Suprapubic skin (tissue), 4 donors: ENCODE data around the gene BARHL1. TPM values are rescaled to one million over a fixed set of nuclear protein-coding genes. Genes with fewer than 3 reads are reported as not detected.

Experiments
- DNase-seq, 2 donors: peaks; one replicate each; pipeline ENCODE4 v3.0.0-alpha.2; 2019; ENCODE audit warnings: low spot score in 2 of 2
- H3K27ac ChIP-seq: fragments of 200-600 bp; sonication (generic); one replicate; pipeline ENCODE4 v1.5.1; 2019
- H3K27me3 ChIP-seq: fragments of 200-600 bp; sonication (generic); one replicate; pipeline ENCODE4 v1.5.1; 2019
- H3K36me3 ChIP-seq: fragments of 200-600 bp; sonication (generic); one replicate; pipeline ENCODE4 v1.5.1; 2019
- H3K4me1 ChIP-seq: fragments of 200-600 bp; sonication (generic); one replicate; pipeline ENCODE4 v1.5.1; 2019
- H3K4me3 ChIP-seq: fragments of 200-600 bp; sonication (generic); one replicate; pipeline ENCODE4 v1.5.1; 2019; ENCODE audit warnings: mild to moderate bottlenecking
- H3K9me3 ChIP-seq: fragments of 200-600 bp; sonication (generic); one replicate; pipeline ENCODE4 v1.5.1; 2019
- CTCF ChIP-seq, 2 donors: fragments of 200-600 bp in 1 of 2; fragments of 450-650 bp in 1 of 2; sonication (generic) in 1 of 2; IDR thresholded peaks; one replicate each; pipeline ENCODE4 v1.5.1; 2016 to 2019; ENCODE audit warnings: antibody characterized with exemption in 2 of 2, mild to moderate bottlenecking in 1 of 2, moderate library complexity in 1 of 2
- EP300 ChIP-seq: sonication (generic); formaldehyde crosslinking; IDR thresholded peaks from one replicate; pipeline ENCODE4 v1.6.1; 2017; ENCODE audit warnings: antibody characterized with exemption
- POLR2A ChIP-seq, 2 donors: fragments of 450-650 bp; IDR thresholded peaks; one replicate each; pipeline ENCODE4 v1.6.1; 2017; ENCODE audit warnings: antibody characterized with exemption in 2 of 2, mild to moderate bottlenecking in 2 of 2, moderate library complexity in 2 of 2
- POLR2AphosphoS5 ChIP-seq, 3 donors: sonication (generic); formaldehyde crosslinking; IDR thresholded peaks; one replicate each; pipeline ENCODE4 v1.6.1; 2017; ENCODE audit warnings: antibody characterized with exemption in 3 of 3
- WGBS: methylation state at CpG from one replicate; pipeline ENCODE4 v1.1.5; 2018; 5-methylcytosine and 5-hydroxymethylcytosine counted together
- total RNA-seq, 4 donors: library from RNA; depleted of rRNA; stranded (reverse); fragments of >200 nt; gene quantifications; one replicate each; pipeline ENCODE4 v1.1.0, GENCODE V29; 2016

BARHL1 gene
- total RNA-seq, 4 donors from 2014 or later = not detected

GRCh38 chr9:132546148-132547051, 36.0 kb upstream of the BARHL1 start:
- Histone ChIP-seq H3K4me3 (no peak overlapping the region), H3K36me3 (no peaks in the 10 kb centered on the region), H3K27ac (no peak overlapping the region), H3K27me3 (peaks cover 31% of the 10 kb centered on the region), H3K4me1 (peaks cover 7% of the 10 kb centered on the region), H3K9me3 (no peaks in the 10 kb centered on the region)
- DNase-seq = no peak
- WGBS = 4% methylated on average over 18 of the region's 27 CpGs
- peak in 1 of 2 donors; percentile 9 for TF ChIP-seq CTCF (IDR thresholded peaks at IDR 0.05)
- no peak for TF ChIP-seq POLR2AphosphoS5 (IDR thresholded peaks at IDR 0.05)
- TF ChIP-seq EP300 = no peak
- no peak for TF ChIP-seq POLR2A (IDR thresholded peaks at IDR 0.05)

- no peak overlapping the region for H3K27ac ChIP-seq
- H3K9me3 ChIP-seq = no peaks in the 10 kb centered on the region
- DNase-seq = no peak
- WGBS = 67% methylated on average over 4 of the region's 7 CpGs
- no peak overlapping the region for H3K4me3 ChIP-seq
- TF ChIP-seq POLR2A (IDR thresholded peaks at IDR 0.05) (no peak), EP300 (no peak), POLR2AphosphoS5 (IDR thresholded peaks at IDR 0.05) (no peak), CTCF (IDR thresholded peaks at IDR 0.05) (no peak)
- no peaks in the 10 kb centered on the region for H3K36me3 ChIP-seq
- H3K27me3 ChIP-seq = peaks cover 31% of the 10 kb centered on the region
- peaks cover 7% of the 10 kb centered on the region for H3K4me1 ChIP-seq
Observed at GRCh38 chr9:132547052-132547431, 35.4 kb upstream of the BARHL1 start.

GRCh38 chr9:132547436-132547835, 35.0 kb upstream of the BARHL1 start:
- peaks cover 34% of the 10 kb centered on the region for H3K27me3 ChIP-seq
- TF ChIP-seq POLR2A (IDR thresholded peaks at IDR 0.05) = no peak
- no peaks in the 10 kb centered on the region for H3K36me3 ChIP-seq
- H3K27ac ChIP-seq = no peak overlapping the region
- no peak overlapping the region for H3K4me3 ChIP-seq
- H3K4me1 ChIP-seq = peaks cover 7% of the 10 kb centered on the region
- no peaks in the 10 kb centered on the region for H3K9me3 ChIP-seq
- no peak for DNase-seq
- WGBS = 91% methylated on average over 13 of the region's 13 CpGs

- TF ChIP-seq POLR2A (IDR thresholded peaks at IDR 0.05) (no peak), EP300 (no peak), CTCF (IDR thresholded peaks at IDR 0.05) (no peak), POLR2AphosphoS5 (IDR thresholded peaks at IDR 0.05) (no peak)
- H3K4me3 ChIP-seq = no peak overlapping the region
- H3K27me3 ChIP-seq = peaks cover 32% of the 10 kb centered on the region
- H3K9me3 ChIP-seq = no peaks in the 10 kb centered on the region
- DNase-seq = no peak
- 72% methylated on average over 21 of the region's 21 CpGs for WGBS
- peaks cover 7% of the 10 kb centered on the region for H3K4me1 ChIP-seq
- H3K27ac ChIP-seq = no peak overlapping the region
- H3K36me3 ChIP-seq = no peaks in the 10 kb centered on the region
Observed at GRCh38 chr9:132547976-132548730, 34.3 kb upstream of the BARHL1 start.

- no peak for DNase-seq
- 64% methylated on average over 17 of the region's 17 CpGs for WGBS
- peaks cover 35% of the 10 kb centered on the region for H3K27me3 ChIP-seq
- no peaks in the 10 kb centered on the region for H3K9me3 ChIP-seq
- no peak overlapping the region for H3K27ac ChIP-seq
- peaks cover 7% of the 10 kb centered on the region for H3K4me1 ChIP-seq
- no peak for TF ChIP-seq POLR2AphosphoS5 (IDR thresholded peaks at IDR 0.05)
- no peak for TF ChIP-seq POLR2A (IDR thresholded peaks at IDR 0.05)
- TF ChIP-seq EP300 = no peak
- TF ChIP-seq CTCF (IDR thresholded peaks at IDR 0.05) = no peak
- H3K36me3 ChIP-seq = no peaks in the 10 kb centered on the region
- no peak overlapping the region for H3K4me3 ChIP-seq
Observed at GRCh38 chr9:132548751-132549640, 33.4 kb upstream of the BARHL1 start.
